Ovary (tissue), 9 donors: ENCODE results near the gene RNF215. TPM values are rescaled to one million over a fixed set of nuclear protein-coding genes. Genes with fewer than 3 reads are reported as not detected.

ENCODE experiments used
- DNase-seq, 5 donors: peaks; one replicate each; pipeline ENCODE4 v3.0.0-alpha.2; 2019 to 2020
- H3K27ac ChIP-seq, 2 donors: fragments of 200-600 bp; one replicate each; pipeline versions ENCODE4 v1.5.1 to v1.8.0; 2019 to 2022
- H3K27me3 ChIP-seq: fragments of 200-600 bp; one replicate; pipeline ENCODE4 v1.8.0; 2022
- H3K36me3 ChIP-seq: fragments of 200-600 bp; sonication (generic); one replicate; pipeline ENCODE4 v1.5.1; 2019
- H3K4me1 ChIP-seq: one replicate; pipeline ENCODE4 v1.8.1; 2013; ENCODE audit warnings: mild to moderate bottlenecking, moderate library complexity; ENCODE audit not compliant: insufficient read depth
- H3K4me3 ChIP-seq: fragments of 200-600 bp; sonication (generic); one replicate; pipeline ENCODE4 v1.5.1; 2017
- H3K9me3 ChIP-seq, 2 donors: fragments of 200-600 bp in 1 of 2; sonication (generic) in 1 of 2; one replicate each; pipeline versions ENCODE4 v1.5.1 to v1.8.1; 2013 to 2019; ENCODE audit warnings: mild to moderate bottlenecking in 1 of 2, moderate library complexity in 1 of 2
- EP300 ChIP-seq: sonication (generic); formaldehyde crosslinking; IDR thresholded peaks from one replicate; pipeline ENCODE4 v1.6.1; 2017; ENCODE audit warnings: antibody characterized with exemption
- POLR2A ChIP-seq: fragments of 450-650 bp; IDR thresholded peaks from one replicate; pipeline ENCODE4 v1.6.1; 2017; ENCODE audit warnings: antibody characterized with exemption, mild to moderate bottlenecking, moderate library complexity
- WGBS, 3 donors: extraction: QIAGEN DNeasy Blood & Tissue Kit in 1 of 3; methylation state at CpG; one replicate each; pipeline versions ENCODE4 v1.1.5 to v1.1.7; 2013 to 2017; 5-methylcytosine and 5-hydroxymethylcytosine counted together
- intact Hi-C, 4 donors: fragments of 100-400 bp; cut with DNase I; formaldehyde crosslinking; loops; one replicate each; pipeline versions ENCODE4 v1.11.0 to v1.15.1; 2022 to 2023
- polyA plus RNA-seq, 2 donors: library from polyadenylated mRNA; stranded (reverse); fragments of 200-250 nt in 1 of 2; fragments of 350-450 nt in 1 of 2; fragmentation: Illumina TruSeq in 1 of 2; extraction: RNeasy Lipid Tissue Mini Kit (QIAGEN cat#74804) in 1 of 2; gene quantifications; one replicate each; pipeline ENCODE4 v1.2.3, GENCODE V29; 2013 to 2014
- total RNA-seq, 7 donors: library from RNA; depleted of rRNA in 2 of 7; stranded (reverse); fragments of >200 nt in 2 of 7; fragmentation: NEBNext Ultra II Directional in 3 of 7; extraction: Animal tissue kit (Norgen Biotek cat#: 25700) in 3 of 7; gene quantifications; one replicate each; pipeline versions ENCODE4 v1.1.0 to v1.2.4, GENCODE V29; 2016 to 2023
- TF ChIP-seq, protein P1 (sequence below), 3 donors: fragments of 450-650 bp in 2 of 3; fragments of 200-600 bp in 1 of 3; IDR thresholded peaks; one replicate each; pipeline versions ENCODE4 v1.5.1 to v1.8.0; 2016 to 2022; ENCODE audit warnings: antibody characterized with exemption in 3 of 3, mild to moderate bottlenecking in 1 of 3
- donor health status: DM: no; HTN: no; CAD: no; lungs with moderate emphysema.
- donor health status: DM: no; HTN: no; CAD: no.
- donor health status: Bipolar disorder and iron deficiency.
- donor health status: DM: yes; HTN: yes; CAD: no.
- donor health status: DM: no; HTN: no; CAD: no.
- donor health status: DM: yes; HTN: yes; CAD: no.

Gene RNF215
- total and polyA plus RNA-seq, 9 donors = 2.9 to 26.1 (median 14.0) TPM

DNA sequence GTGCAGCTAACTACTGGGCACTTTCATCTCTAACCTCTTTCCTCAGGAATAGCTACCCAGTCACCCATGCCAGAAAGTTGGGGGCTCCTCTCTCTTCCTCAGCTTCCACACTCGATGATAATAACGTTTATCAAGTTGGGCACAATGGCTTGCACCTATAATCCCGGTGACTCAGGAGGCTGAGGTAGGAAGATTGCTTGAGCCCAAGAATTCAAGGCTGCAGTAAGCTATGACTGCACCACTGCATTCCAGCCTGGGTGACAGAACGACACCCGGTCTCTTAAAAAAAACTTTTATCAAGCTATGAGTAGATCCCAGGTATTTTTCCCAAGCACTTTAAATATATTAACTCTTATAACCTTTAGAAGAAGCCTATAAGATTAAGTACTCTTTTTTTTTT is 32.6 kb downstream of the RNF215 start:
- DNase-seq = no peak
- Histone ChIP-seq H3K36me3 (no peaks in the 10 kb centered on the region), H3K27ac (no peak overlapping the region), H3K9me3 (no peaks in the 10 kb centered on the region), H3K4me1 (peaks cover 9% of the 10 kb centered on the region), H3K4me3 (no peak overlapping the region), H3K27me3 (no peaks in the 10 kb centered on the region)
- TF ChIP-seq POLR2A (no peak), EP300 (no peak)
- TF ChIP-seq, protein P1, sequence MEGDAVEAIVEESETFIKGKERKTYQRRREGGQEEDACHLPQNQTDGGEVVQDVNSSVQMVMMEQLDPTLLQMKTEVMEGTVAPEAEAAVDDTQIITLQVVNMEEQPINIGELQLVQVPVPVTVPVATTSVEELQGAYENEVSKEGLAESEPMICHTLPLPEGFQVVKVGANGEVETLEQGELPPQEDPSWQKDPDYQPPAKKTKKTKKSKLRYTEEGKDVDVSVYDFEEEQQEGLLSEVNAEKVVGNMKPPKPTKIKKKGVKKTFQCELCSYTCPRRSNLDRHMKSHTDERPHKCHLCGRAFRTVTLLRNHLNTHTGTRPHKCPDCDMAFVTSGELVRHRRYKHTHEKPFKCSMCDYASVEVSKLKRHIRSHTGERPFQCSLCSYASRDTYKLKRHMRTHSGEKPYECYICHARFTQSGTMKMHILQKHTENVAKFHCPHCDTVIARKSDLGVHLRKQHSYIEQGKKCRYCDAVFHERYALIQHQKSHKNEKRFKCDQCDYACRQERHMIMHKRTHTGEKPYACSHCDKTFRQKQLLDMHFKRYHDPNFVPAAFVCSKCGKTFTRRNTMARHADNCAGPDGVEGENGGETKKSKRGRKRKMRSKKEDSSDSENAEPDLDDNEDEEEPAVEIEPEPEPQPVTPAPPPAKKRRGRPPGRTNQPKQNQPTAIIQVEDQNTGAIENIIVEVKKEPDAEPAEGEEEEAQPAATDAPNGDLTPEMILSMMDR (IDR thresholded peaks at IDR 0.05) = no peak
- intact Hi-C loops = no loop called here
- 43 to 71% (median 58%) methylated on average over 5 of the region's 5 CpGs for WGBS, 3 donors

DNA sequence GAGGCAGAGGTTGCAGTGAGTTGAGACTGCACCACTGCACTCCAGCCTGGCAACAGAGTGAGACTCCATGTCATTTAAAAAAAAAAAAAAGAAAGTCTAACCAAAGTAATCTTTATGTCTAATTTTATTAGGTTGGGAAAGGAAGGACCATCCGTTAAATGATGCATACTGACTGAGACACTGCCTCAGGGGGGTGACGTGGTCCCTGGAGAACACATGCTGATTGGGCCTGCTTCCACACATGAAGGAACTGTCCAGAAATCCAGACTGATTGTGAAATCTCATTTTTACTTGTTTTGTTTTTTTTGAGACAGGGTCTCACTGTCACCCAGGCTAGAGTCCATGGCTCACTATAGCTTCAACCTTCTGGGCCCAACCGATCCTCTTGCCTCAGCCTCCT is 36.0 kb downstream of the RNF215 start:
- Histone ChIP-seq H3K4me3 (no peak overlapping the region), H3K4me1 (peaks cover 9% of the 10 kb centered on the region)
- TF ChIP-seq, protein P1 (IDR thresholded peaks at IDR 0.05) = no peak
- TF ChIP-seq EP300 = no peak
- TF ChIP-seq POLR2A = no peak

DNA sequence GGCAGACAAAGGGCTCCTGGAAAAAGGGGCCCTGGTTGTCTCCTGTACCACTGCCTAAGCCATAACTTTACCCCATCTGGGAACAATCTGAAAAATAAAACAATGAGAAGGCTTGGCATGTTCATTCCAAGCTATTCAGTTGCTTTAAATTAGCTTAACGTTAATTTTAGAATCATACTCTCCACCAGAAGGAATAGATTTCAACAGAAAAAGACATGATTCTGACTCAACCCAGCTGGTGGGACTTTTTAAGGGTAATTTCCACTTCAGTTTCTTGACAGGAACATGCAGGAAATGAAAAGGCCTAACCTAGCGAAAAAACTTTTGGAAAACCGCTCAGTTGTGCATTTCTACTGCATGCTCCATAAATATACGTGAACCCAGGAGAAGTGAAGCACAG is 38.4 kb downstream of the RNF215 start:
- H3K4me3 ChIP-seq = no peak overlapping the region
- H3K27ac ChIP-seq = no peak overlapping the region
- no peaks in the 10 kb centered on the region for H3K36me3 ChIP-seq
- H3K4me1 ChIP-seq = peaks cover 2% of the 10 kb centered on the region
- TF ChIP-seq EP300 = no peak
- TF ChIP-seq POLR2A = no peak
- TF ChIP-seq, protein P1 (IDR thresholded peaks at IDR 0.05) = no peak
- intact Hi-C loops = no loop called here
- no peaks in the 10 kb centered on the region for H3K9me3 ChIP-seq
- WGBS, 3 donors = 61 to 67% (median 62%) methylated on average over 4 of the region's 4 CpGs
- no peak for DNase-seq
- no peaks in the 10 kb centered on the region for H3K27me3 ChIP-seq

More for the DNA sequence above, 36.0 kb downstream of the RNF215 start:
- intact Hi-C loops = no loop called here
- Histone ChIP-seq H3K9me3 (no peaks in the 10 kb centered on the region), H3K27ac (no peak overlapping the region), H3K27me3 (no peaks in the 10 kb centered on the region), H3K36me3 (no peaks in the 10 kb centered on the region)
- WGBS, 3 donors = 84 to 90% (median 85%) methylated on average over 3 of the region's 3 CpGs
- DNase-seq = no peak

DNA sequence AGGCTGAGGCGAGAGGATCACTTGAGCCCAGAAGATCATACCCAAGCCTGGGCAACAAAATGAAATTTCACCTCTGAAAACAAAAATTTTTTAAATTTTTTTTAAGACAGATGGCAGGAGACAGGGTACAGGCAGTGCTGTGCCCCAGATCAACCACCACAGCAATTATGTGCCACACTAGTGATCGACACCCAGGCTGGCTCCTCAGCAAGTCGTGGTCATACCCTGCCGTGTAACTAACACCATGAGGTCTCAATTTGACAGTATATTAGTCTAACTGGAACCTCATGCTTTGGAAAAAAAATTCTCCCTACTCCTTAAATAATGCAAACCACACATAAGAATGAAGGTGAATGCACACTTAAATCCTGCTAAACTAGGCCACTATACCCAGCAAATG is 38.8 kb downstream of the RNF215 start:
- H3K27ac ChIP-seq = no peak overlapping the region
- no peak for TF ChIP-seq POLR2A
- H3K9me3 ChIP-seq = no peaks in the 10 kb centered on the region
- no peaks in the 10 kb centered on the region for H3K36me3 ChIP-seq
- intact Hi-C loops = no loop called here
- H3K4me3 ChIP-seq = no peak overlapping the region
- 73 to 86% (median 83%) methylated on average over 4 of the region's 4 CpGs for WGBS, 3 donors
- no peak for DNase-seq
- no peaks in the 10 kb centered on the region for H3K27me3 ChIP-seq
- peaks cover 2% of the 10 kb centered on the region for H3K4me1 ChIP-seq

DNA sequence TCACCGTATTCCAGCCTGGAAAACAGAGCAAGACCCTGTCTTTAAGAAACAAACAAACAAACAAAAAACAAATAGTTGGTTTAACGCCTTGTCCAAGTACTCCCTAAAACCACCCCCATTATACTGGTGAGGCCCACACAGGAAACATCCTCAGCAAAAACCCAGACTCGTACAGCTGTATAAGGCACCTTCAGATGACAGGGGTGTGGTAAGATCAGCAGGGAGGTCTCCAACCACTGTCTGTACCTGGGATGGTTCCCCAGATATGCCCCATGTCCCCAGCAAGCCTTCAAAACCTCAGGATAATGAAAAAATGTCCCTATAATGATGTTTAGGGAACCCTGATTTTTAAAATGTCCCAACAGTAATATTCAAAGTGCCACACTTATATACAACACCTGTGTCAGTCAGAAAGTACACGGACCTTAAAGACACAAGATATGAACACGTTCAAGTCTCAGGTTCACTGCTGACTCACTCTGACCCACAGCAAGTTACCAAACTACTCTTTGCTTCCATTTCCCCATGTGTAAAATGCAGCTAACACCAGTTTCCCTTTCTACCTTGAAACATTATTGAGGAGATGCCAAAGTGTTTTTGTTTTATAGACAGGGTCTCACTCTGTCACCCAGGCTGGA is 39.8 kb downstream of the RNF215 start:
- intact Hi-C loops = no loop called here
- no peak for DNase-seq
- no peak overlapping the region for H3K27ac ChIP-seq
- WGBS, 3 donors = 63 to 78% (median 72%) methylated on average over 5 of the region's 5 CpGs
- no peaks in the 10 kb centered on the region for H3K36me3 ChIP-seq
- TF ChIP-seq EP300 = no peak
- TF ChIP-seq, protein P1 (IDR thresholded peaks at IDR 0.05) = no peak
- TF ChIP-seq POLR2A = no peak
- no peaks in the 10 kb centered on the region for H3K9me3 ChIP-seq
- no peaks in the 10 kb centered on the region for H3K27me3 ChIP-seq
- H3K4me1 ChIP-seq = peaks cover 2% of the 10 kb centered on the region
- H3K4me3 ChIP-seq = no peak overlapping the region
